ENCODE measurements around the gene APRT.
"Not testable (repeated sequence)": the region's sequence is repeated elsewhere in the genome, so short reads cannot be mapped to it uniquely, and the experiment has no call there.

APRT gene

GRCh38 chr16:88785106-88785924, 26.4 kb downstream of the APRT start, which contains the start of gene PIEZO1:
Gene PIEZO1 (minus strand): TSS chr16:88785220. CDS start chr16:88784964, 256 bp downstream.
- DNase-seq, result peak; percentile 79

- DNase-seq, result no peak
Measured at GRCh38 chr16:88784856-88785105, 26.9 kb downstream of the APRT start.

GRCh38 chr16:88784074-88784855, 27.5 kb downstream of the APRT start:
- DNase-seq, result peak; percentile 87

GRCh38 chr16:88783391-88784073, 28.2 kb downstream of the APRT start:
- peak; percentile 53 for DNase-seq

GRCh38 chr16:88782454-88783390, 29.0 kb downstream of the APRT start:
- DNase-seq, result no peak

- no peak for DNase-seq
Measured at GRCh38 chr16:88781140-88782077, 30.3 kb downstream of the APRT start.

GRCh38 chr16:88780142-88781062, 31.3 kb downstream of the APRT start:
- no peak for DNase-seq

GRCh38 chr16:88779406-88780141, 32.2 kb downstream of the APRT start:
- DNase-seq, result no peak

GRCh38 chr16:88778541-88779065, 33.1 kb downstream of the APRT start:
- DNase-seq, result no peak

GRCh38 chr16:88778271-88778525, 33.5 kb downstream of the APRT start:
- DNase-seq, result no peak

- no peak for DNase-seq
Measured at GRCh38 chr16:88777471-88778270, 34.1 kb downstream of the APRT start.

- DNase-seq, result no peak
Measured at GRCh38 chr16:88775825-88776224, 35.9 kb downstream of the APRT start.

- DNase-seq, result no peak
Measured at GRCh38 chr16:88774544-88775393, 37.0 kb downstream of the APRT start.

GRCh38 chr16:88773812-88774291, 37.9 kb downstream of the APRT start:
- peak; percentile 81 for DNase-seq

GRCh38 chr16:88772871-88773811, 38.6 kb downstream of the APRT start:
- peak; percentile 84 for DNase-seq

GRCh38 chr16:88771781-88772180, 39.9 kb downstream of the APRT start:
- DNase-seq, result not testable (repeated sequence)
